Measurements from ENCODE around the gene POFUT1.

Gene POFUT1

DNA sequence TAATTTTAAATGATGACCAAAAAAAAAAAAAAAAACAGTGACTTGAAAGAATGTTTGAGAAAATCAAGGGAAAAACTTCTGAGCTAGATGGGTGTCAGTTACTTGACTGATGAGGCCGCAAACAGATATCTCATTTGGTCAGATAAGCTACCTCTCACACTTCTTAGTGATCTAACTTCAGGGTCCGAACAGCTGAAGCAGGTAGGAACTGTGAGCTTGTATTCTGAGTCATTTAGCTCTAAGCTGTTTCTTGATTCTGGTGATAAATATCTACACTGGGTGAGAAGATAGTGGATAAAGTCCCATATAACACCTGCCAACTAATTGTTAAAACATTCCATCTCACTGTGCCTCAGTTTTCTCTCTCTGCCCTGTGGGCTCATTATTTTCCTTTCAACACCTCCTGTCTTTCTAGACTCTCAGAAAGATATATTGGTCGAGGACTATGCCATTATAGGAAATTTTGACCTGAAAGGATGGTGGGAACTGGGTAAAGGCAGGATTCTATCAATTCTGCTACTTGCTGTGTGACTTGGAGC, 77.5 kb downstream of the POFUT1 start:
- no peak for DNase-seq

DNA sequence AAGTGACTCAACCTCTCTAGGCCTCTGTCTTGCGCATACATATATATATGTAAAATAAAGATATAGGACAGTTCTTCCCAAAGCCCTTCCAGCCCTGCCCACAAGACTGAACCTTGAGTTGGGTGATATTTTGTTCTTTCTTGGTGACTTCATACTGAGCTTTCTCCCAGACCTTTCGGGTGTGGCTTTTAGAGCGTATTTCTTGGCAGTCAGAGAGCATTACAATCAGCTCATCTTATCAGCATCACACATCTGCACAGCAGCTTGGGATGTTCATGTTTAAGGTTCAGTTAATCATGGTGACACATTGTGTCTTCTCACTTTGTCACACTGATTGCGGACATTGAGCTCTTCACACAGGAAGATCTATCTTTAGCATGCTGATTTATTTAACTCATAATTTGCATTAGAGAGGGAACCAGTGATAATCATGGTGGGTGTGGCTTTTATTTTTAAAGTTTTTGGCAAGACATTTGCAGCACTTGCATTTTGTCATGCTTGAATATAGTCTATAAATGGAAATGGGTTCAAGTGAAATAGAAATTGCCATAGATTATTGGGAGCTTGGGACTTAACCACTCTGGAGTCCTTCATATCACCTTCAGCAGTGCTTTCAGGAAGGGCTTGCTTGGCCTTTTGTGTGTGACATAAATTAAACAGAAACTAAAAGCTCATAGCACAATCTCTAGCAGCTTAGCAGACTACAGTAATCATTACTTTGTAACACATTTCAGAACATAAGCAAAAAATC, 78.1 kb downstream of the POFUT1 start:
- no peak for DNase-seq

DNA sequence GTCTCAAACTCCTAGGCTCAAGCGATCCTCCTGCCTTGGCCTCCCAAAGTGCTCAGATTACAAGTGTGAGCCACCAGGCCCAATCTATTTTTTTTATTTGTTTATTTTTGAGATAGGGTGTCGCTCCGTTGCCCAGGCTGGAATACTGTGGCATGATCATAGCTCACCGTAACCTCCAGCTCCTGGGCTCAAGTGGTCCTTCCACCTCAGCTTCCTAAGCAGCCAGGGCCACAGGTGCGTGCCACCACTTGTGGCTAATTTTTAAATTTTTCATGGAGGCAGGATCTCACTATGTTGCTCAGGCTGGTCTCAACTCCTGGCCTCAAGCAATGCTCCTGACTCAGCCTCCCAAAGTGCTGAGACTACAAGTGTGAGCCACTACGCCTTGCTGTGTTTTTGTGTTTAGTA, 79.6 kb downstream of the POFUT1 start:
- no peak for DNase-seq

All from NCI-H510A treated with DMSO at 0.1 percent for 48 hours (cell line).